Motor neuron (in vitro differentiated cells): Measurements from ENCODE around the gene CCDC38. TPM values are rescaled to one million over a fixed set of nuclear protein-coding genes. Genes with fewer than 3 reads are reported as not detected.

ENCODE experiments used
- ATAC-seq, 8 experiments: fragments of 200-7000 bp; cut with Tn5 transposase; replicated peaks in 6 of 8; 2 replicates each; pipeline ENCODE4 v1.8.0; 2021; ENCODE audit warnings: mild to moderate bottlenecking in 8 of 8, moderate library complexity in 8 of 8
- H3K27ac ChIP-seq, 2 donors: fragments of 250-450 bp; sonication (Bioruptor Pico); 2 replicates each; pipeline ENCODE4 v1.9.0; 2021; ENCODE audit warnings: antibody characterized with exemption in 2 of 2, mild to moderate bottlenecking in 2 of 2, moderate library complexity in 1 of 2
- H3K4me1 ChIP-seq, 2 donors: fragments of 250-450 bp; sonication (Bioruptor Pico); replicated peaks in 1 of 2; 2 replicates each; pipeline ENCODE4 v1.6.1; 2021; ENCODE audit warnings: antibody characterized with exemption in 2 of 2, mild to moderate bottlenecking in 2 of 2, moderate library complexity in 1 of 2
- H3K4me3 ChIP-seq, 5 donors: fragments of 250-450 bp; sonication (Bioruptor Pico); 2 replicates each; pipeline ENCODE4 v1.9.0; 2021; ENCODE audit warnings: antibody characterized with exemption in 5 of 5, mild to moderate bottlenecking in 5 of 5, moderate library complexity in 4 of 5
- WGBS, 10 experiments: fragments of 450-650 bp; shearing (Covaris generic); methylation state at CpG; one replicate each; pipeline ENCODE4 v1.0.0; 2022; 5-methylcytosine and 5-hydroxymethylcytosine counted together
- in situ Hi-C, 9 experiments: fragments of 400-800 bp; cut with MboI; loops; one replicate each; pipeline ENCODE4 v1.15.0; 2021; ENCODE audit warnings: low sequenced_read_pairs in 9 of 9, low pct_unique_long_range_greater_than_20kb in 2 of 9; ENCODE audit not compliant: unreplicated experiment in 9 of 9
- total RNA-seq, 8 experiments: library from RNA; unstranded; fragments of 300-600 nt; gene quantifications; 2 replicates each; pipeline versions ENCODE4 v1.2.3 to v1.2.4, GENCODE V29; 2022

The CCDC38 gene
- total RNA-seq: 1 to 10 TPM in 4 of 8 experiments, under 1 TPM in 4; 0.37 to 2.2 (median 1.0) TPM

DNA sequence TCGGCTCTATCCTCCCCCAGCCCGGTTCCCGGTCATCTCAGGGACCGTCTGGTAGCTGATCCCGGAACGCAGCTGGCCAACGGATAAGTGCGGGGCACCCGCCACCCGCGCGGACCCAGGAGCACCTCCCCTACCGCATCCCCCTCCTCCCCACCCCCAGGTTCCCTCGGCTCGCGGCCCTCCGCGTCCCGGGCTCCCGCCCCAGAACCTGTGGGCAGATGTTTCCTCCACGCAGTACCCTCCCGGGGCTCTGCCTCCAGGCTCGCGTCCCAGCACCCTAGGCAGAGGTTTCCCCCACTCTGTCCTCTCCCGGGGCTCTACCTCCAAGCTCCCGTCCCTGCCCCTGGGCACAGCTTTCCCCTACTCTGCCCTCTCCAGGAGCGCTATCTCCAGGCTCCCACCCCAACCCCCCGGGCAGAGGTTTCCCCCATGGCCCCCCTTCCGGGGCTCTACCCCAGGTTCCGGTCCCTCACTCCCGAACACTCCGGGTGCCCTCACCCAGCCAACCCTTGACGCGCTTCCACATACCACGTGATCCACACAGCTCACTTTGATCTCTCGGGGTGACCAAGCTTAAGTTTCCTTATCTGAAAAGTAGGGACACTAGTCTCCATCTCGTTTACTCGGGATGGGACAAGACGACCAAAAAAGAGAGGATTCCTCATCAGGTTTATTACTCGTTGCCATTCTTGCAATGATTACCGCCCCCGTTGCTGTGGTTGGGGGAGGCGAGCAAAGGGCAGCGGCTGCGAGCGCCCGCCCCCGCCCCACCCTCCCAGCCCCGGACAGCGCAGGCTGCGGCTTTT, at the start of gene CCDC38:
Gene CCDC38 (minus strand): TSS at position 91 of the 806 bp plus-strand sequence. CDS start 6,105 bp downstream, outside the sequence.
- ATAC-seq: peak; percentile 92 to 96 (median 95)
- WGBS, 10 experiments: 0% methylated on average over 1 to 5 of the region's 51 CpGs; no CpG with 5 or more reads in 7 of the 10 experiments
- H3K4me3 ChIP-seq: peak within 1 kb of the TSS; percentile 51 to 94 (median 71)
- peaks cover 0 to 4% of the 10 kb centered on the region in 2 donors for H3K4me1 ChIP-seq
- in situ Hi-C loops: no loop called here
- peak within 1 kb of the TSS; percentile 3 to 65 for H3K27ac ChIP-seq

DNA sequence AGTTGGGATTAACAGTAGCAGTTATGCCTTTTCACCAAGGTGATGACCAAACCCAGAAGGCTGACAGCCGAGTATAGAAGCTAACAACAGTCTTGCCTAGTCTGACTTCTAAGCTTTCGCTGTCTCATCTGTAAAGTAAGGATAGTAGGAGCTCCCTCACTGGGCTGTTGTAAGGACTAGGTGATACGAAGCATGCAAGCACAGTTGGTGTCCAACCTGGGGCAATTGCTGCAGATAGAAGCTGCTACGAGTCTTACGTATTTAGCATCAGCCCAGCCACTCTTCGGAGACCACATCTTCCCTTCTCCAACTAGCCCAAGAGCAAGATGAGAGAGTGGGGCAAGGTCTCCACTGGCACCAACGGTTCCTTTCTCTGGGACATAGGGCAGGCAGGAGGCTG, 47.7 kb upstream of the CCDC38 start:
- 58 to 77% (median 67%) methylated on average over 1 to 3 of the region's 7 CpGs; no CpG with 5 or more reads in 3 of the 10 experiments for WGBS, 10 experiments
- no peak overlapping the region for H3K27ac ChIP-seq
- peaks cover 0 to 2% of the 10 kb centered on the region in 2 donors for H3K4me1 ChIP-seq
- ATAC-seq: no peak
- H3K4me3 ChIP-seq: no peak overlapping the region
- in situ Hi-C loops: loop anchor here in 2 of 9 experiments (25.0 kb wide), 2 partner anchors 378 to 403 kb away; no protein-coding TSS in a partner anchor

DNA sequence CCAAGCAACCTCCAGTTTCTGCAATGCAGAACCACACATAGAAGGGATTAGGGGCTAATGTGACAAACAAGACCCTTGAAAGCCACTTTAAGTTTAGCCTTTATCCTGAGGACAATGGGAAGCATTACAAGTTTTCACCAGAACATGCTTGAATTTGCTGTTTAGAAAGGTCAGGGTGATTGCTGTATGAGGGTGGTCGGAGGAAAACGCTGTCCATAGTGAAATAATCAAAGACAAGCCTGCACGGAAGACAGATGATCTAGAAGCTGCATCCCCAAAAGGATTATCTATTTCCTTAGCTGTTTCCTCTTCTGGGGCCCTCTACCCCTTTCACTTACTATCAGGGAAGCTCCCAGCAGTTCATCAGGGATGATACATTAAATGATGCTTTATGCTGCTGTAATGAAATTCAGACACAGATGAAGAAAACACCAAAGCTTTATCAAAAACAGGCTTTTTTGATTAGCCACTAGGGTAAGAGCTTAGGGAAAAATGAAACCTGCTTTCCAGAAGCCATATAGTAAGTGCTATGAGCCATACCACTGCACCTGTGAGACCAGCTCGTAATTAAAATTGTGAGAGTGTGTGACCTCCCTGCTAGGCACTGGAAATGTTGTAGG, 47.2 kb upstream of the CCDC38 start:
- H3K4me1 ChIP-seq: peaks cover 0 to 2% of the 10 kb centered on the region in 2 donors
- in situ Hi-C loops: loop anchor here in 2 of 9 experiments (25.0 kb wide), 2 partner anchors 377 to 402 kb away; no protein-coding TSS in a partner anchor
- no peak for ATAC-seq
- no peak overlapping the region for H3K4me3 ChIP-seq
- H3K27ac ChIP-seq: no peak overlapping the region
- 11 to 100% (median 50%) methylated on average over 1 to 4 of the region's 4 CpGs; no CpG with 5 or more reads in 2 of the 10 experiments for WGBS, 10 experiments

DNA sequence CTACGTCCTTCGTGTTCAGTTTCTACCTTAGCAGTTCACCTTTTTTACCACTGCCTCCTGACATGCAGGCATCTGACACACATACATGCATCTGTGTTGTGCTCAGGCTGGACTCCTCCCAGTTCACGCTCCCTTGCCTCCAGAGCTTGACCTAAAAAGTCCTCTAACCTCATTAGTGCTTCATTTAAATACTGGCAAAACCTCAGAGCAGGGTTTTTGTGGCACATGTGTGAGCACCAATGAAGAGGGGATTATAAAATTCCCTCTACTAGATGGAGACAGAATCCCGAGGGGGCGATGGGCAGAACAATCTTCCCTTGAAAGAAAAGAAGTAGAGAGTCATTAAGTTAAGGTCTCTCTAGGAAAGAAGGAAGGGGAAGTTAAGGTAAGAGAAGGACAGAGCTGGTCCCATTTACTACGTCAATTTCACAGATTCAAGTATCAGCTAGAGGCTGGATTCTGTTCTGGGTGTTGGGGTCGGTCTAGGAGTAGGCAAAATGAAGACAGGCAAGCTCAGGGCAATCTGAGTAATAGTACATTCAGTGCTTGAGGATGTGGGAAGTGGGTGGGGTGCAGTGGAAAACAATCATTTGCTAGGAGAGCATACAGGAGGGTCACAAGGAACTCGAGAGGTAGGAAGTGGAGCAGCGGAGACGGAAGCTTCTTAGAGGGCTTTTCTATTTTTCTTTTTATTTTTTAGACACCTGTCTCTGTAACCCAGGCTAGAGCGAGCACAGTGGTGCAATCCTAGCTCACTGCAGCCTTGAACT, 46.3 kb upstream of the CCDC38 start:
- H3K27ac ChIP-seq: no peak overlapping the region
- in situ Hi-C loops: loop anchor here in 2 of 9 experiments (25.0 kb wide), 2 partner anchors 376 to 401 kb away; no protein-coding TSS in a partner anchor
- ATAC-seq: peak in 1 of 8 experiments; percentile 42
- WGBS, 10 experiments: 62 to 87% (median 77%) methylated on average over 4 to 10 of the region's 11 CpGs
- H3K4me3 ChIP-seq: no peak overlapping the region
- peaks cover 0 to 2% of the 10 kb centered on the region in 2 donors for H3K4me1 ChIP-seq

DNA sequence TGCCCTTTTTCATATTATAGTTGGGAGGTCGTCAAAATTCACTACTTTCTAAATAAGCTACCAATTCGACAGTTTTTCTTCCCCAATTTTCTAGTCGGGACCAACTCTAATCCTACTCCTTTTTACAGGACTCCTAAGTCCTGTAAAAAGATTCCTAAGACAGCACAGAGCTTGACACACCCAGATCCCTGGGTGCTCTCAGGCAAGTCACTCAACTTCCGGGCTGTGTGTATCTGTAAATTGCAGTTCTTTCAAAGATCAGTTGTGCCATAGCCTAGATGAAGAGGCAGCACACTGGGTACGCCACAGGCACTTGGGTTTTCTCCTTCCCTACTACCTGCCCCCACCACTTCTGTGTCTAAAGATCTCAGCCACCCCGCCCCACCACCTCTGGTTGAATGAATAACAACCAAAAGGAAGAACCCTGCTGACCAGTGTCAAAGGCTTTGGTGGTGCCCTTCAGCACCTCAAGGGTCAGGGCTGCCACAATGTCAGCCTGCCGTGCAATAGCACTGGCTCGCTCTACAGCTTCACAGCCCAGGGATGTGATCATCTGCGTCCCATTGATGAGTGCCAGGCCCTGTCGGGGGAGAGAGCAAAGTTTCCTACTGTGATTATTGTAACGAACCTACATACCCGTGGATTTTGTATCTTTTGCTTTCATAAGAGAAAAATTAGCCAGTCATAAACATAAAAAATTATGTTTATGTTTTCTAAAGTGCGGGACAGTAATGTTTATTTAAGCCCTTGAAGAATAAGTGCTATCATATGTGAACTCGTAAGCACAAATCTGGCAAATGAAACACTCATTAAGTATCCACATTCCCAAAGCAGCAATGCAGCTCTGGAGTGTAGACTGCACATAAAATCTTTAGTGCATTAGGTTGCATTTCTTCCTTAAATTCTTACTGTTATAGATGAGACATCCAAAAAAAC, 44.5 kb upstream of the CCDC38 start:
- Histone ChIP-seq H3K4me3 (no peak overlapping the region), H3K4me1 (peaks cover 0 to 2% of the 10 kb centered on the region in 2 donors), H3K27ac (no peak overlapping the region)
- in situ Hi-C loops: loop anchor here in 2 of 9 experiments (25.0 kb wide), 2 partner anchors 375 to 400 kb away; no protein-coding TSS in a partner anchor
- WGBS, 10 experiments: 25 to 80% (median 67%) methylated on average over 3 to 10 of the region's 14 CpGs; no CpG with 5 or more reads in 1 of the 10 experiments
- ATAC-seq: no peak

DNA sequence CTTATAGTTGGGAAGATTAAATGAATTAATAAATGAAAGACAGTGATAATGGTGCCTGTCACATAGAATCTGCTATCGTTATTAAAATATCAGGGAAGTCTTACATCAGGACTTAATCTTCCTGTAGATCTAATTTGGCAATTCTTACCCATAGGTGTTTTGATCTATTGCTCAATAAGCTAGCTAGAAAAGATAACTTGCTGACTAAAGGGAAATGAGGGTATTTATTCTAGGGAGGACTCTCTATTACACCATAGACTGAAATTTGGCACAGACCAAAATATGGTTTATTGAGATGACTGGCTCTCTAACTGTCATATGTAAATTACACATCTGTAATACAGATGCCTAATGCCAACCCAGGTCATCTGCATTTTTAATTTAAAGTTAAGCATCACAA, 42.3 kb upstream of the CCDC38 start:
- H3K4me3 ChIP-seq: no peak overlapping the region
- ATAC-seq: peak in 3 of 8 experiments; percentile 23 to 38 (median 34)
- 38 to 100% (median 88%) methylated on average over 1 of the region's 1 CpG; no CpG with 5 or more reads in 2 of the 10 experiments for WGBS, 10 experiments
- in situ Hi-C loops: loop anchor here in 2 of 9 experiments (25.0 kb wide), 2 partner anchors 372 to 397 kb away; no protein-coding TSS in a partner anchor
- no peak overlapping the region for H3K27ac ChIP-seq
- peaks cover 0 to 2% of the 10 kb centered on the region in 2 donors for H3K4me1 ChIP-seq

DNA sequence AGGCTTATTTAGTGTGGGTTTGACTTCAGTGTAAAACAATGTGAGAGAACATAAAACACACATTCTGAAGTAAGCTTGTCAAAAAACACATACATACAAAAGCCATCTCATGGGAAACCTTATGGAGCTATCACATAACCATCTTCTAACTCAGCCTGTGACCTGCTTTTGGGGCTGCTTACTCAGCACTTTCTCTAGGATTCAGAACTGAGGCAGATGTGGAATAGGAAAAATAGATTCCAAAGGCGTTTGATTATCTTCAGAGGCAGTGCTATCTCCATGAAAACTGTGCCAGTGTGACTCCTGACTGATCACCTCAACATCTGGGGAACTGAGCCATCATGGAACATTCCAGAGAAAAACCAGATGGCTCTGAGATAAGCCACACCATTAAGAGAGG, 40.2 kb upstream of the CCDC38 start:
- Histone ChIP-seq H3K4me3 (no peak overlapping the region), H3K4me1 (no peaks in the 10 kb centered on the region), H3K27ac (no peak overlapping the region)
- in situ Hi-C loops: loop anchor here in 2 of 9 experiments (25.0 kb wide), 2 partner anchors 370 to 395 kb away; no protein-coding TSS in a partner anchor
- WGBS, 10 experiments: 17 to 100% (median 46%) methylated on average over 1 of the region's 1 CpG; no CpG with 5 or more reads in 6 of the 10 experiments
- ATAC-seq: no peak

DNA sequence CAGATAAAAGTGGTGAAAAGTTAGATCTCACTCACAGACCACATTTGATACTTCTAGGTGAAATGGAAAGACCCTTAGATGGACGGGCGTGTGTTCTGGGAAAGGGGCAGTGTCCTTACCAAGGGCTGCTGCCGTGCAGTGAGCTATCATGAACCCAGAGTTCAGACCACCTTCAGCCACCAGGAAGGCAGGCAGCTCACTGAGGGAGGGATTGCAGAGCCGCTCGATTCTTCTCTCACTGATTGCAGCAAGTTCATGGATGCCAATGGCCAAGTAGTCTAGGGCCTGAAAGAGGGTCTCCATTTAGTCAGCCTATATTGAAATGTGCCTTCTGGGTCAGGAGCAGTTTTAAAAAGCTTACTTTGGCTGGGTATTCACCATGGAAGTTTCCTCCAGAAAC, 38.0 kb upstream of the CCDC38 start:
- in situ Hi-C loops: loop anchor here in 2 of 9 experiments (25.0 kb wide), 2 partner anchors 368 to 393 kb away; no protein-coding TSS in a partner anchor
- H3K4me3 ChIP-seq: no peak overlapping the region
- H3K4me1 ChIP-seq: no peaks in the 10 kb centered on the region
- 64 to 100% (median 86%) methylated on average over 2 to 5 of the region's 5 CpGs; no CpG with 5 or more reads in 5 of the 10 experiments for WGBS, 10 experiments
- H3K27ac ChIP-seq: no peak overlapping the region
- no peak for ATAC-seq

DNA sequence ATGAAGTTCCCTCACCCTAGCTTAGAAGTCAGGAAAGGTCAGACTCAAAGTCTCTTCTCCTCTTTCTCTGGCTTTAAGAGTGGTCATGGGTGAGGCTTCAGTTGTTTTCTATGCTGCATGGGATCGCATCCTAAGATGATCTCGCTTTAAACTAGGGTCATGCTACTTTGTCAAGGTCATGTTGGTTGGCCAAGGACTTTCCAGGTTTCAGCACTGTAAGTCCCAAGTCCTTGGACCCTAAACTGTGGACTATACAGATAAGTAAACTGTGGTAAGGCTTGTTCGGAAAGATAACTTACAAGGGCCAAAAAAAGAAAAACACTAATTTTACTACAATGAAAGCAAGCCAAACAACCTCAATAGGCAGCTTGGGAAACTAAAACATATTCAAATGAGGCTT, 36.4 kb upstream of the CCDC38 start:
- in situ Hi-C loops: loop anchor here in 2 of 9 experiments (25.0 kb wide), 2 partner anchors 366 to 391 kb away; no protein-coding TSS in a partner anchor
- H3K4me1 ChIP-seq: no peaks in the 10 kb centered on the region
- H3K4me3 ChIP-seq: no peak overlapping the region
- no peak for ATAC-seq
- 50 to 100% (median 90%) methylated on average over 1 to 3 of the region's 3 CpGs; no CpG with 5 or more reads in 3 of the 10 experiments for WGBS, 10 experiments
- no peak overlapping the region for H3K27ac ChIP-seq

DNA sequence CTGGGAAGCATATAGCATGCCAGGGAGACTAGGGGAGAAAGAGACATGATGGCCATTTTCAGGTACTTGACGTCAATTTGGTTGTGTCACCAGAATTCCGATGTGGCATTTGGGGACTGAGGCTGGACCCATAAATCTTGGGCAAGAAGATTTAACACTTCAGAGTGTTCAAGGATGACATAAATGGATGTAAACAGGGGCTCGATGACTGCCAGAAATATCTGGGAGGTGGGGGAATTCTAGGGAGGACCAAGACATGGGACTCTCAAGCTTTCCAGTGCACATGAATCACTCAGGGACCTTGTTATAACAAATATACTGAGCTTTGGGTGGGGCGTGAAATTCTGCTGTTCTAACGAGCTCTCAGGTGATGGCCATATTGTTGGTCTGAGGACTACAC, 35.9 kb upstream of the CCDC38 start:
- peaks cover 1 to 3% of the 10 kb centered on the region in 2 donors for H3K4me1 ChIP-seq
- no peak overlapping the region for H3K4me3 ChIP-seq
- no peak overlapping the region for H3K27ac ChIP-seq
- in situ Hi-C loops: loop anchor here in 2 of 9 experiments (25.0 kb wide), 2 partner anchors 366 to 391 kb away; no protein-coding TSS in a partner anchor
- 49 to 100% (median 81%) methylated on average over 2 to 5 of the region's 5 CpGs; no CpG with 5 or more reads in 1 of the 10 experiments for WGBS, 10 experiments
- ATAC-seq: no peak

DNA sequence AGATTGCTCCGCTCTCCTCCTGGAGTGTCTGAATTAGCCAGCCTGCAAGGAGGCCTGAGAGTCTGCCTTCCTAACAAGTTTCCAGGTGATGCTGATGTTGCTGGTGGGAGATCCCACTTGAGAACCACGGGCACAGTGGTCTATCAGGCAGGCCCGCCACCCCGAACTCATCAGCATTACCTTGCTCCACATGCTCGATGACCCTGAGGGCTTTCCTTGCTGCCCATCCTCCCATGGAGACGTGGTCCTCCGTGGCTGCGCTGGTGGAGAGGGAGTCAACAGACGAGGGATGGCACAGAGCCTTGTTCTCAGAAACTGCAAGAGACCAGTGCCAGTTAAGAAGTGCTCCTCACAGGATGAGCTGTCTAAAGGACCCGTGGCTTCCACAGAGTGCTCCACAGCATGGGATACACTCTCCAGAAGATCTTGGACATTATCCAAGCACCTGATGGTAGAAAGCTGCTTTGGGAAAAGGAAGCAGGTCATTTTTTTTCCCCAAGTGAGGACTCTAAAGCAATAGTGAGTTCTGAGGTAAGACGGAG, 35.4 kb upstream of the CCDC38 start:
- in situ Hi-C loops: loop anchor here in 2 of 9 experiments (25.0 kb wide), 2 partner anchors 366 to 391 kb away; no protein-coding TSS in a partner anchor
- 54 to 100% (median 84%) methylated on average over 1 to 8 of the region's 11 CpGs; no CpG with 5 or more reads in 2 of the 10 experiments for WGBS, 10 experiments

More for the DNA sequence above, 35.4 kb upstream of the CCDC38 start:
- Histone ChIP-seq H3K27ac (no peak overlapping the region), H3K4me3 (no peak overlapping the region), H3K4me1 (peaks cover 6 to 8% of the 10 kb centered on the region in 2 donors)
- ATAC-seq: no peak
